HUDEP-2 (cell line): ENCODE results near the gene ZNF691.
"Not testable (repeated sequence)": the region's sequence is repeated elsewhere in the genome, so short reads cannot be mapped to it uniquely, and the experiment has no call there.

ENCODE experiments used
- DNase-seq, 76 experiments: peaks; one replicate each; lab custom pipeline; 2025; ENCODE audit not compliant: unreplicated experiment in 76 of 76; lab: John Stamatoyannopoulos, UW

The ZNF691 gene, protein sequence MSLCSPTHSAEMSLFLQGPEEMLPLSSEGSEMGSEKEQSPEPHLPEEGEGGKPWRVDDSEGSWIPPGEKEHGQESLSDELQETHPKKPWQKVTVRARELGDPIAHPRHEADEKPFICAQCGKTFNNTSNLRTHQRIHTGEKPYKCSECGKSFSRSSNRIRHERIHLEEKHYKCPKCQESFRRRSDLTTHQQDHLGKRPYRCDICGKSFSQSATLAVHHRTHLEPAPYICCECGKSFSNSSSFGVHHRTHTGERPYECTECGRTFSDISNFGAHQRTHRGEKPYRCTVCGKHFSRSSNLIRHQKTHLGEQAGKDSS

DNA sequence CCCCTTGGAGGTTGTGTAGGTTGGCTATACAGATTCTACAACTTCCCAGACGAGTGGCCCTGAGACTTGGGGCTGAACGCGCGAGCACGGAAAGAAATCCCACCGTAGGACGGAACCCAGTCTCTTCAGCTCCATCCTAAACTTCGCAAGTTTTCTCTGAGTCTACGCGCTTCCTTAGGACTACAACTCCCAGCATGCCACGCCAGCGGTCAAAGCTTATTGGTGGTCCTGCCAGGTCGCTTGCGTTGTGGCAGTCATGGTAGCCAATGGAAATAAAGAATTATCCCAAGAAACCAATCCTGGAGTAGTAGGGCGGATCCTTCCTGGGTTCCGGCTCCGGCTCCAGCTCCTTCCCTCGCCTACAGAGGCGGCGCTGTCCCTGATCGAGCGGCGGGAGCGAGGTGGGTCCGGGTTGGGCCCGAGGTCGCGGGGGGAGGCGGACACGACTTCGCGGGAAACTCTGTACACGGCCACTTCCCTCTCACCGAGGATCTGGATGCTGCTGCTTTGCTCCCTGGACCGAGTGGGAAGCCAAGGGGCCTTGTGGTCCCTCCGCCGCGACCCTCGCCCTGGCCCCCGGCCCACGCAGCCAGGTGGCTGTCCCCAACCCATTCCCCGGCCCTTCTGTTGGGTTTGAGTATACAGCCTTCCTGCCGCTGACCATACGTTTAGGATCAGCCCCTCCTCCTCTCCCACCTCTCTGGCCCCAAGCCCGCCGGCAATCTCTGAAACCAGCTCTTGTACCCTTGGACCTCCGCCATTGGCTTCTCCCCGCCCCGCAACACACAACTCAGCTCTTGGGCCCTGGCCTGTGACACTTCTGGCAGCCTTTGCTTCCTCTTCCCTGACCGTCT is at the start of gene ZNF691:
Gene ZNF691, plus strand, starts transcription at position 357 of the 854 bp plus-strand sequence. CDS start 3,046 bp downstream, outside the sequence.
- DNase-seq = peak; percentile 21 to 96 (median 89)

DNA sequence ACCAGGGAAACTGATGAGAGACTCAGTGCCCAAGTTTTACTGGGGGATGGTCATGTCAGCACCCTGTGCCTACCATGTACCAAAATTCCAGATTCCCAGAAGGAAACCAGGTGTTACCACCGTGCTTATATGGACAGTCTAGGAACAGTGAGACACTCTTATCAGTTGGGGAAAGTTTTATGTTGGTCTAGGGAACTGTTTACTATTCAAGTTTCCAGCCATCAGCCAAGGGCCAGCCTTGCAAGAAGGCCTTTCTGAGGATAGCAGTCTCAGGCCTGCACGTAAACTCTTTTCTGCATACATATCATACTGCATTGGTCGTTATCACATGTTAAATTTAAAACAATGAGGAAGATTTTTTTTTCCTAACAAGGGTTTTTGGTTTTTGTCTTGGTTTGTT is 49.0 kb upstream of the ZNF691 start:
- DNase-seq = no peak

DNA sequence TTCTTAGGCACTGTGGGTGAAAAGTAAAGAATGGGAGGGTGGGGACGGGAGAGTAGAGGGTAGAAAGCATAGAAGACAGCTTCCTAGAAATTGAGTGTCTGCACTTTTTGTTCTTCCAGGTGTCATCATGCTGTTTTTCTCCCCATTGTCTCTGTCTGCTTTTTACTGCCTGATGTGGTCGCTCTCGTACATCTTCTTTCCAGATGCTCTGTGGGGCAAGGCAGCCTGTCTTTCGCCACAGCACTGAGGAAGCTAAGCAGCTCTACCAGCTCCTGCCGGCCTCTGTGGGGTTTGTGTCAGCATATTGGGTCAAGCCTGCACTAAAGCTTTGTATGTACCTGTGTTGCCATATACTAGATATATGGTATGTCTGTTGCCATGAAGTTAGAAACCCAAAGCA is 48.4 kb upstream of the ZNF691 start:
- no peak for DNase-seq

DNA sequence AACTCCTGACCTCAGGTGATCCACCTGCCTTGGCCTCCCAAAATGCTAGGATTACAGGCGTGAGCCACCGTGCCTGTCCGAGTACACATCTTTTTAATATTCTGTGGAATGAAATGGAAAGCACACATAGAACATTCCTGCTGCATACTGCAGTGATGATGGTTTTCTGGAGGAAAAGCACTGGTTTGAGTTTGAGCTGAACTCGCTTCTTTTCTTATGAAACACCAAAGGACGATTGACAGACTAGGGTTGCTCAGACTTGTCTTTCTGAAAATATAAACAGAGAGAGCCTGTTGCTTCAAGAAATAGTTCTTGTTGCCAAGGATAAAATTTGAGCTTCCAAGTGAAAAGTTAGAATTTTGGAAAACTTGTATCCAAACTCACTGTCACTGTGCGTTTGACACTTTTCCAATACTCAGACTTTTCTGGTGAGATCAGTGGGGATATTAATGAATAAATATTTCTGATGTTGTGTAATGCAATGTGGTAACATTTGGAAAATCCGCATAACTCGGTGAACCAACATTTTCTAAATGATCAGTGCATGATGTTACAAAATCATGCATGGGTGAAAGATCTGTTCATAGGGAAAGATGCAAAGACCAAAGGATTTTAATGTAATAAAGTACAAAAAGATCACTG is 44.5 kb upstream of the ZNF691 start:
- DNase-seq = no peak

DNA sequence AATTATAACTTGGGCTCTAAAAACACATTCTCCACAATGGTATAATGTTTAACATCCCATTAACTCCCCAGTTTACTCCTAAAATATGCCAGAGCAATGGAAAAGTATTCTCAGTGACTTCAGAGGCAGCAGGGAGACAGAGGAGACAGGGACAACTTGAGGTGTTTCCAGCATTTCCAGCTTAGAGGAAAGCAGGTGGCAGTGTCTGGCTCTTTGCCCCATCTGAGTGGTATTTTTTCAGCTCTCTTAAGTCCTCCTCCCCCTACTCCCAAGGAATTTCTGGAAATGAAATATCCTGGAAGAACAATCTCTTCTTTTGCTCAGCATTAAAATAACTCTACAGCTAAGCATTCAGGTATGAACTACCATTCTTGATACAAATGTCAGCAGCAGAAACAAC is 40.2 kb upstream of the ZNF691 start:
- DNase-seq = no peak

DNA sequence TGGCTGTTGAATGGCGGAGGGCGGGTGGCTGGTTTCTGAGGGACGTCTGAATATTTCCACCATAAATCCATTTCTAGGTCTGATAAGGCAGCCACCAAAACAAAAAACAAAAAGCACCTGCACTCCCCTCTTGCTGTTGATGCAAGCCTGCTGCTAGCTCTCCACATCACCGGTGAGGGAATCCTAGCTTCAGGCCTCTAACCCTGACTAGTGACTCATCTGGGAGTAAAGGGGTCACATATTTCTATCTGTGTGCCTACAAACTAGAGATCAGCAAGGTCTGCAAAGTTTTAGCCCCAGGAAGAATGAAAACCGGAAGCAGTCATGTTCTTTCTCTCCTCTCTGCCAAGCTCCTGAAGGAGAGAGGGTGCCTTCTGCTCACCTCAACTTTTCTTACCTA is 39.8 kb upstream of the ZNF691 start:
- DNase-seq = no peak

DNA sequence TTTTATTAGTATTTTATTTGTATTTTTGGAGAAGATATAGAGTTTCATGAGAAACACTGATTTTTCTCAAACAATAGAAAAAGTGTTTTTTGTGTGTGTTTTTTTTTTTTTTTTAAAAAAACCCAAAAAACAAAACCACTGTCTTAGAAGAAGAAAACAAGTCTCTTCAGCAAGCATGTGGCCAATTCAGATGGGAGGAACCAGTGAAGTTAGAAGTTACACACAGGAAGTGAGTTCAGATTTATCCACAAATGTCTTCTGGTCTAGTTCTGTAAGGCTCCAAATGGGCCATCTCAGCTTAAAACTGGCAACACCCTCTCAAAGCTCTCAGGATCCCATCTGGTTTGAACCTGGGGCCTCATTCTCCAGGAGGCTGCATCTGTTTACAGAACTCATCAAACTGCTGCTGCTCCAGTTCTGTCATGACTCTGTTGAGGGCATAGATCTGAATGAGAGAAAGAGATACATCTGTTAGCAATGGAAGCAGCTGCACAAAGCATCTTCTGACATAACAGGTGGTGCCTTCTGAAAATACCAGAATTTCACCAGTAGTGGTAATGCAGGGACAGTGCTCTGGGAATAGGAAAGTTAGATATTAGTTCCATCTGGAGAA is 39.3 kb upstream of the ZNF691 start:
- no peak for DNase-seq

DNA sequence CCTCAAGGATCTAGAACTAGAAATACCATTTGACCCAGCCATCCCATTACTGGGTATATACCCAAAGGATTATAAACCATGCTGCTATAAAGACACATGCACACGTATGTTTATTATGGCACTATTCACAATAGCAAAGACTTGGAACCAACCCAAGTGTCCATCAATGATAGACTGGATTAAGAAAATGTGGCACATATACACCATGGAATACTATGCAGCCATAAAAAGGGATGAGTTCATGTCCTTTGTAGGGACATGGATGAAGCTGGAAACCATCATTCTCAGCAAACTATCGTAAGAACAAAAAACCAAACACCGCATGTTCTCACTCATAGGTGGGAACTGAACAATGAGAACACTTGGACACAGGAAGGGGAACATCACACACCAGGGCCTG is 31.6 kb upstream of the ZNF691 start:
- not testable (repeated sequence) for DNase-seq

DNA sequence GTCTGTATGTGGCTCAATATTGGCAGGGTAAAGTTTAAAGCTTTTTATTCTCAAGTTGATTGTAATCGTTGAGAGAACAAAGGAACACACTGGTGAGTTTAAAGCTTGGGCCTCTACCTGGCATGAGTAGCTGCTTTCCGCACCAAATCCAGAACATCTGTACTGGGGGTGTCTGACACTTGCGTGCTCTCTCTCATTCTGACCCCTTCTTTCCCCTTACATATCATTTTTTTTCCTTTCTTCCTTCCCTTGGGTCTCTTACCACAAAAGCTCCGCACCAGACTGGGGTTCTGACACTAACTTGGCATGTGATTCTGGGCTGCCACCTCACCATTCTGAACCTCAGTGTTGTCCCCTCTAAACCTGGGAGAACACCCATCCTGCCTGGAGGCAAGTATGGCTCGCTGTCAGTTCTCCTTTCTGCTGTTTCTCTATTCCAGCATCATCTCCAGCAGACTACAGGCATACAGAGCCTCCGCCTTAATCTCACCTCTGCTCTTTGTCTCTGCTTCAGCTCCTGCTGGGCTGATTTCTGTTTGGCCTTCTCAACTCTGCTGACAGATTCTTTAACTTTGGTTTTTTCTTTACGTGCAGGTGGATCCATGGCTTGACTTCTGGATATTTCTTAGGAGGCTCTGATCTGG is 30.4 kb upstream of the ZNF691 start:
- DNase-seq = peak in 2 of 76 experiments; percentile 11 to 26

DNA sequence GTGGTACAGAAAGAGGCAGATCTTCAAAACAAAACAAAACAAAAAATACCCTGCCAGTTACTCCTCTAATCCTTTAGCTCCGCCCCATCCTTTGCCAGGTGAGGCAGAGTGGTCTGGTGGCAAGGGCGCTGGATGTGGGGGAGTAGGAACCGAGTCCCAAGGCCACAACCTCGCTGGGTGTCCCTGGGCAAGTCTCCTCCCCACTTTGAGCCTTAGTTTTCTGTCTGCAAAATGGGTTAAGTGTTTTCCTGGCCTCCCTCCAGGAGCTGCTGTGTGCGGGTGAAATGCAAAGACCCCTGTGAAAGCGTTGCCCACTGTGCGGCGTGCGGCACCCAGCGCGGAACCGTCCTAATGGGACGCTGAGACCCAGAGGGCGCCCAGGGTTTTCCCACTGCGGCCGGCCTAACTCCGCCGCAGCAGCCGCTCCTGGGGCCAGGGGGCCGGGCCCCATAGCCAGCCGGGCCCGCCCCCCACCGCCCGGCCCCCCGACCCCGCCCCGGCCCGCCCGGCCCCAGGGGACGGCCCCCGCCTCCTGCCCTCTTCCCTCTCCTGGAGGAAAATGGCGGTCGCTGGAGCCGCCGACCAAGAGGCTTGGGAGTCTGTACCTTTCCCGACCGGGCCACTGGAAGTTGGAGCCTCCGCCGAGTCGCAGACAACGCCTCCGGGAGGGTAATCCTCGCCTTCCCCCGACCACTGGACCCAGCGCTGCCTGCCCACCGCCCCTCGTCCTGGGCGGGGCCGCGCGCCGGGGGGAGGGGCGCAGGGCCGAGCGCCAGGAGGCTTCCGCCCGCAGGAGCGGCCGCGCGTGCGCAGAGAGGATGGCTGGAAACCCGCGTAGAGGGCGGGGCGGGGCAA is 29.6 kb upstream of the ZNF691 start, which contains the start of the genes ERMAP and SVBP:
Gene ERMAP, plus strand, starts transcription at position 538 of the 855 bp plus-strand sequence. CDS start 13,327 bp downstream, outside the sequence.
Gene SVBP, minus strand, starts transcription at position 813 of the 855 bp plus-strand sequence. CDS start 853 bp downstream, outside the sequence.
- peak in 74 of 76 experiments; percentile 11 to 93 (median 82) for DNase-seq

DNA sequence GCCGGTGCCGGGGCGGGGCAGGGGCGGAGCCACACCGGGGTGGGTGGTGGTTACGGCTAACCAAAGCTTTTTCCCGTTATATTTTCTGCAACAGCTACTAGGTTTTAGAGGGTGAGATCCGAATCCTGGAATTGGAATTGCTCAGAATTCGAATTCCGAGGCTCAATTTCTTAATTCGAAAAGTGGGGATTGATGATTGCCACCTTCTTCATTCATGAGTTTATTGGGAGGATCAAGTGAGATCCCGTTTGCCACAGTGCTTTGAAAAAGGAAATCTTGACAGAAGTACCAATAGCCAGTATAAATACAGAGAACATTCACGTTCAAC is 29.0 kb upstream of the ZNF691 start:
- no peak for DNase-seq

DNA sequence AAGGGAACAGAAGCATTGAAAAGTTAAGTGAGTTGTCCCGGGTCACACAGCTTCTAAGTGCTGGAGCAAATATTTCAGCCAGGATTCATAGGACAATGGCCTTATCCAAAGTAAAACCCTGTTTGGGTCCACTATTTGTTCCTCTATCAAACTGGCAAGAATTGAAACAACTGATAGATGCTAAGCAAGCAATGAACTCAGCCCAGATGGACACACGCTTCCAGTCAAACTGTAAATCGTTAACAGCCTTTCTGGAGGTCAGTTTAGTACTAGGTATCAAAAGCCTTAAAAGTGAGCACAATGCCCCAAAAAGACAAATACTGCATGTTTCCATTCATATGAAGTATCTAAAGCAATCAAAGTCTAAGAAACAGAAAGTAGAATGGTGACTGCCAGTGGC is 28.4 kb upstream of the ZNF691 start:
- DNase-seq = no peak

DNA sequence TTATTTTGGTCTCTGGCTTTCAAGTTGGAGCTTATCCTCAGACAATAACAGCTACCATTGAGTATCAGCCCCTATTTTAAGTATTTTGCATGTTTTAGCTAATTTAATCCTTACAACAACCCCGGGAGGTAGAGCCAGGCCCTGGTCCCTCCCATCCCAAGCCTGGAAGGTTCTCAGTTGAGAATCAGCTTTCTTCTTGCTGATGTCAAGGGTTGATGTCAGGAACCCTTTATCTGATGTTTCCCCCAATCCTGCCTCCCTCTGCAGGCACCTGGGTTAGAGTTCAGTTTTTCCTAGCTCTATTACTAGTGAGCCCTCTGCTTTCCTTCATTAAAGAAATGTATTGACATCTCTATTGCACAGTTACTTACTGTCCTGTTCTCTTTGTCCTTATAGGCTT is 25.6 kb upstream of the ZNF691 start:
- DNase-seq = no peak

DNA sequence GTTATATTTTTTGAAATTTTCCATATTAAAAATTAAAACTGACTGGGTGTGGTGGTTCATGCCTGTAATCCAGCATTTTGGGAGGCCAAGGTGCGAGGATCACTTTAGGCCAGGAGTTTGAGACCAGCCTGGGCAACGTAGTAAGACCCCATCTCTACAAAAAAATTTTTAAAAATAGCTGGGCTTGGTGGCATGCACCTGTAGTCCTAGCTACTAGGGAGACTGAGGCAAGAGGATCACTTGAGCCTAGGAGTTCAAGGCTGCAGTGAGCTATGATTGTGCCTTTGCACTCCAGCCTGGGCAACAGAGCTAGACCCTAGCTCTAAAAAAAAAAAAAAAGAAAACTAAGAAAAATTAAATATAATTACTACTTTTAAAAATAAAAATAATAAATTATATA is 24.7 kb upstream of the ZNF691 start:
- DNase-seq = no peak

DNA sequence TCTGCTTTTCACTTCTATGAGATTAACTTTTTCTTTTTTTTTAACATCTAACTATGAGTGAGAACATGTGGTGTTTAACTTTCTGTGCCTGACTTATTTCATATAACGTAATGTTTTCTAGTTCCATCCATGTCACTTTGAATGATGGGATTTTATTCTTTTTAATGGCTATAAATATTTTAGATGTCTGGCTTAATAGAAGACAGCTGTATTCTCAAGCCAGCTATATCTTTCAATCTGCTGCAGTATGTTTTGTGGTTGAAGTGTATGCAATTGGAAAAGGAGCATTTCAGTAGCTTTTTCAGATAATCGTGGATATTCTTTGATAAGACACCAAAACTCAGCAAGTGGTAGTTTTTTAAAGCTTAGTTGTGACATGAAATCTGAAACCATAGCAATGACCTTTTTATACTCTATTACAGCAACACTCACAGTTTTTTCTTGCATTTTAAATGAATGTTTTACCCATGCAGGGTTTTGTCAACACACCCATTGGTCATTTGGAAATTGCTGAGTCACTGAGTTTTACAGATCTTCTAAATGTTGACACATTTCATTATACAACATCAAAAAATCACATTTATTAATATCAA is 23.5 kb upstream of the ZNF691 start:
- DNase-seq = peak in 11 of 76 experiments; percentile 8 to 53 (median 18)

DNA sequence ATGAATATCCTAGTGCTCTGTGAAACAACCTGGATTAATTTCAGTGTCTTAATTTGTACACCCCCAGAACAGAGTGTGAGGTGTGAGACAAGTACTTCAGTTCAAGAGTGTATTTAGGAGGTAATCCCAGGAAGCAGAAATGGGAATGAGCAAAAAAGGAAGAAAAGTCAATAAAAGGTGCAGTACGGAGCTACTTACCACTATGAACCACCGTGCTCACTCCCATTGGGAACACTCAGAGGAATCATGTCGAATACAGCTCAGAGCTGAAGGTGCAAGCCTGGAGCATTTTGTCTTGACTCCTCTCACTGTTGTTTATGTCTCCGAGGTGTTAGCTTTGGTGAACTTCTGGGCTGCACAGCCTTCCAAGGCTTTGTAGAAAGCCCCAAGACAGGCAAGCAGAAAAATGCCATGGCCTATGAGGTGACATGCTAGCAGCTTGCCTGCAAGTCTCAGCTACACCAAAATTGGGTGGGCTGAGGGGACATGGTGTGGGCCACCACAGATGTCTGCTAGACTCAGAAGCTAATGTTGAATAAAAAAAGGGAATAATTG is 21.9 kb upstream of the ZNF691 start:
- DNase-seq = peak in 31 of 76 experiments; percentile 12 to 64 (median 44)

DNA sequence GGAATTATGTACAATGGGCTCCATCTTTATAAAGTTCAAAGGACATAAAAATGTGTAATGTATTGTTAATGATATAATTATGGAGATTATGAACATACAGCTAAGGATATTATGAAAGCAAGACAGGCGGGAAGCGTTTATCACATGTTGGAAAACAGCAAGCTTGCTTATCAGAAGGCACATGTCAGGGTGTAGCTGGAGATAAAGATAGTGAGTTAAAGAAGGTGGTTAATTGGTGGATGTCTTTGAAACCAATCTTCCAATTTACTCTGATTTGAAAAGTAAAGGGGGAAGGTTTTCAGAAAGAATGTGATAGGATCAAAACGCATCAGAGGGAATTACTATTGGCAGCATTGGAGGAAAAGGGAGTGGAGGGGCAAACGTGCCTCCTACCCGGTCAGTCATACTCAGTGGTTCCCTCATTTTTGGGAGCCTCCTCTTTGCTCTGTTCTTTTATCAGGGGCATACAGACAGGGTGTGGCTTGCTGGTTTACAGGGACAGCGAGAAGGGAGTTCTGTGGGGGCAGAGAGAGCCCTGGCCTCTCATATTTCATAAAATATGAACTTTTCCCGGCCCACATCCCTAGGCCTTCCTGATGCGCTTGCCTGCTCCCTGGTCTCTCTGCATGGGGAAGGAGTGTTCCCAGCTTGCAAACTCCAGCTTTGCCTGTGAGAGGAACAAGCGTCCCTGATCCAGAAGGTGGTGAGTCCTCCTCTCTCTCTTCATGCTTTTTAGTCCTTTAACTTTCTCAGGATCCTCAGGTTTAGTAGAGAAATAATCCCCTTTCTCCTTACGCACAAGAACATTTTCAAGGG is 21.2 kb upstream of the ZNF691 start:
- peak in 75 of 76 experiments; percentile 24 to 98 (median 76) for DNase-seq

DNA sequence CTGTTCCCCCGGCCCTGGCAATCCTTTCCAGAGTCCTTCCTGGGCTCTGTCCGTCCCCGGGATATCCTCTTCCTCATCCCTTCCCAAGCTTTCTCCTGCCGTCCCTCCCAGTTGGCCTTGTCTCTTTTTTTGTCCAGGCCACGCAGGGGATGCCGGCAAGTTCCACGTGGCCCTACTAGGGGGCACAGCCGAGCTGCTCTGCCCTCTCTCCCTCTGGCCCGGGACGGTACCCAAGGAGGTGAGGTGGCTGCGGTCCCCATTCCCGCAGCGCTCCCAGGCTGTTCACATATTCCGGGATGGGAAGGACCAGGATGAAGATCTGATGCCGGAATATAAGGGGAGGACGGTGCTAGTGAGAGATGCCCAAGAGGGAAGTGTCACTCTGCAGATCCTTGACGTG is 15.8 kb upstream of the ZNF691 start:
- no peak for DNase-seq
